NCI-H1436 treated with DMSO at 0.1 percent for 48 hours (cell line): ENCODE measurements around the gene STARD13.

Experiments used
- DNase-seq: peaks from one replicate; lab custom pipeline; 2025; lab: John Stamatoyannopoulos, UW

The STARD13 gene

GRCh38 chr13:33090755-33091414 is 194.7 kb downstream of the STARD13 start:
- DNase-seq, result no peak

DNA sequence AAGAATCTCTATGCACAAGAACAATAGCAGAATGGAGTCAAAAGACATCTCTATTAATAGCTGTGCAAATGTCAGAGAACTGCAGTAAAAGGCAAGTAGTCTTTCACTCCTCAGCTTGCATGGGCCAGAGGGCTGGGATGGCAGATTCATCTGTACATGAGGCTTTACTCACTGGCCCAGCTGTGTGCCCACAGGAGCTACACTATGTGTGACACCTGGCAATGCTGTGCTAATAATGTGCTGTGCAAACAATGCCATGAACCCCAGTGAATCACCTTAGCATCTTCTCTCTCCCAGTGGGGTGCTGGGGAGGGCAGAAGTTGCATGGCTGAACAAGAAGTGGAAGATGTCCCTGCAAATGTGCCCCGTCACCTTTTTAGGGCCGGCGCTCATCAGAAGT is 196.2 kb downstream of the STARD13 start:
- no peak for DNase-seq

DNA sequence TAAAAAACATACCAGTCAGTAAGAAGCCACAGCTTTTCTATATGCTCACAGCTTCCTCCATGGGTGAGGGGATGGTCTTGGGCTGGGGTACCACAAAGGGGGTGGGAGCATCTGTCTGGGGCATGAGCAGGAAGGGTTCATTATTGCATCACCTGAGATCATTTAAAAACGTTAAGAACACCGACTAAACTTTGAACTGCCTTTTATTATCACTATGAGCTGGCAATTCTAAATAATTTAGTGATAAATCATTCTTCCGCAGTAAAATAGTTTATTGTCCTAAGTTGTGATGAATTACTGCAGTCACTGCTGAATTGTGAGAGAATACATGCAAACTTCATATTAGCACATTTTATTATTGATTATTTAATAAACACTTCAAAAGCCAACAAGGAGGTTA is 197.8 kb downstream of the STARD13 start:
- DNase-seq, result no peak

- DNase-seq, result no peak
Measured at GRCh38 chr13:33087091-33087490, 198.5 kb downstream of the STARD13 start.

- DNase-seq, result no peak
Measured at GRCh38 chr13:33083054-33083453, 202.5 kb downstream of the STARD13 start.

DNA sequence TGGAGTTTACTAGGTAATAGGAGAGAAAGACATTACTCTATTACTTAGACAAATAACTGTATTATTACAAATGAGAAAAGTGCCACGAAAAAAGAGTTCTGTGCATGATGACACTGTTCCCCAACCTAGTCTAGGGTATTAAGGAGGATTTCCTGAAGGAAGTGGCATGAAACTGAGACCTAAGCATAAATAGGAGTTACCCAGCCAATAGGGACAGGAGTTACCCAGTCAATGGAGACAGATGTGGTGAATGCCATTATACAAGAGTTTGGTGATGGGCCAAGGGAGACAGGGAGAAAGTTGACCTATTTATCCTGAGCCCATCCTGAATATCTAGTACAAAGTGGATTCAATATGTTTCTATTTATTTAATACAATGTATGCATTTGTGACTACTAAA is 203.9 kb downstream of the STARD13 start:
- DNase-seq, result no peak

- DNase-seq, result no peak
Measured at GRCh38 chr13:33080972-33081590, 204.5 kb downstream of the STARD13 start.

DNA sequence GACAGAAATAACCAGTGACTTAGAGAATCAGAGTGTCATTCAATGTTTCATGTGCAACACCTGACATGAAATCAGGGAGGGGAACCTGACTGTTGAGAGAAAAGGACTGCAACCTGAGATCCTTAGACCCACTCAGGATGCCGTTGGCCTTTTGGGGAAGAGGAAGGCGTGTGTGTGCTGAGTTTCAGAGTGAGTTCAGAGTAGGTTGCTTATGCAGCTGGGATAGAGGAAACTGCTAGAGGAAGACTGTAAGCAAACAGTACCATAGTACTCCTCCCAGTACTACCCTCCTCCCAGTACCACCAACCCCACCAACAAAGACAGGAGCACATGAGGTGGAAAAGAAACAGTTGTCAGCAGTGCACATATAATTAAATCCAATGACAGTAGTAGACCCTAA is 205.6 kb downstream of the STARD13 start:
- no peak for DNase-seq

DNA sequence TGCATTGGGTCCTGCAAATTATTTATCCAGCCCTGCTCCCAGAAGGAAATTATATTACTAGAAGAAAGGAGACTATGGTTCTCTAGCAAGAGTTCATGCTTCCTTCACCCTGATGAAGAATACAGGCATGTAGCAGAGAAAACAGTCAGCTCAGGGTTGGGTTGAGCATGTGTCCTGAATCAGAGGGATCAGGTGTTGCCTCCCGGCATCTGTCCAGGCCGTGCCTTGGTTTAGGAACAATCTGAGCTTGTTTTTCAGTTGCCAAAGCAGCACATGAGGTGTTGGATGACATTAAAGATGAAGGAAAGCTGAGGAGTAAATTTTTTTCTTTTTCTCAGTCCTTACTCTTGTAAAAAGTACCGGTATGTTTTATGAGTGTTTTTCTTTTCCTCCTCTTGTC is 207.3 kb downstream of the STARD13 start:
- DNase-seq, result no peak

DNA sequence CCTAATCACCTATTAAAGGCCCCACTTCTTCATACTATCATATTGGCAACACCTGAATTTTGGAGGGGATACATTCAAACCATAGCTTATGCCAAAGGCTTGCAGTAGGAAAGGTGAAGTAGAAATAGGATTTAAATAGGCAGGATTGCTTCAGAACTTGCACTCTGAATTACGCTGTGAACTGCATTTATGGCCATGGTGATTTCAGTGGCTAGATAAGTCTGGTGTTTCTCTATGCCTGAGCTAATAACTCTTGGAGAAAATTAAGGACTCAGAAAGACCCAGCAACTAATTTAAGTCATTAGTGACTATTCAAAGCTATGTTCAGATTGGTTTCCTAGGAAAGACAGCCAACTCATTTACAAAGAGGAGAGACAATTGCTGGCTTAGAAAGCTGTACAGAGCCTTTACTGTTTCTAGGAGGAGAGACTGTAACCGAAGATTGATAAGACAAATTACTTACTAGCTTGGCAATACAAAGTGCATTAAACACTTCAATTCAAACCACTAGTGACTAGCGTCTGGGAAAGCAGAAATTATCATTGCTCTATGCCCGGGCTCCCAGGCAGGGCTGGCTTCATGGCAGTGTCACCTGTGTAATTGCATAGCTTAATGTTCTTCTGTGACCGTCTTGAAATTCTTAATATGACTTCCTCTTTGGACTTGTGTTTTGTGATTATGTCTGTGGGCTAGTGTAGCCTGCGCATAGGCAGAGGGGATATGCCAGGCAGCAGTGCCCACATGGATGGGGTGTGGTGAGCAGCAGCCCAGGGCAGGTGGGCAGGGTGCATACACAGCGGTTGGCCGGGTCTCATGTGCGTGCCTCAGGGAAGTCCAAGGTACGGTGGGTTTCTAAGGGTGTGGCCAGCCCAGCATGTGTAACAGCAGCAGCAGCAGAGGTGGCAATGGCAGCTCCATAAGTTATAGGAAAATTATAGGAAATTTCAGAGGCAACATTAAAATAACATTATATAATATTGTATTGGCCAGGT is 209.3 kb downstream of the STARD13 start:
- no peak for DNase-seq

DNA sequence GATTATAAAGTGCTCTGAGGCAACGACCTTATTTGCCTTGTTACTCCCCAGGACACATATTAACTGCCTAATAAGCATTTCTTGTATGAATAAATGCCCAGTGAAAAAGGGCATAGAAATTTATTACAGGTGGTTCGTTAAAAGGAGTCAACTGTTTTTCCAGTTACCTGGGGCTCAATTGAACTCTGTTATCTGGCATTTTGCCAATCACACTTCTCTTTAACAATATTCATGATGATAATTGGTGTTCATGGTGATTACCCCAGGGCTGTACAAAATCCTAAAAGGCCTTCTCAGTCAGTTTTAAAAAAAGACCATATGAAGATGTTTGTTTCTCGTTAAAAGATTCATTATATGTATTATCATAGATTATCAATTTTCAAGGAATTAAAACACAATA is 212.2 kb downstream of the STARD13 start:
- DNase-seq, result no peak

GRCh38 chr13:33072759-33073158 is 212.8 kb downstream of the STARD13 start:
- no peak for DNase-seq

- no peak for DNase-seq
Measured at GRCh38 chr13:33072282-33072681, 213.3 kb downstream of the STARD13 start.

DNA sequence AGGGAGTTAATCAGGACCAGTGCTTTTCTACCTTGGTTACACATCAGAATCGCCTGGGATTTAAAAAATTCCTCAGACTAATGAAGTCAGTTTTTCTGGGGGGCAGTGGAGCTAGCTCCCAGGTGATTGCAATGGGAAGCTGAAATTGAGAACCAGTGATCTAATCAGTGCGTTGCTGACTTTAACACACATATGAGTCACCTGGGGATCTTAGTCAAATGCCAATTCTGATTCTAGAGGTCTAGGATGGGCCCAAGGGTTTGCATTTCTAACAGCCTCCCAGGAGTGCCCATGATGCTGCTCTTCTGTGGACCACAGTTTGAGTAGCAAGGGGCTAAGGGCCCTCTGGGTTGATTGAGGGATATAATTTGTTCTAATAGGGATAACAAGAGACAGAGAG is 214.8 kb downstream of the STARD13 start:
- no peak for DNase-seq

DNA sequence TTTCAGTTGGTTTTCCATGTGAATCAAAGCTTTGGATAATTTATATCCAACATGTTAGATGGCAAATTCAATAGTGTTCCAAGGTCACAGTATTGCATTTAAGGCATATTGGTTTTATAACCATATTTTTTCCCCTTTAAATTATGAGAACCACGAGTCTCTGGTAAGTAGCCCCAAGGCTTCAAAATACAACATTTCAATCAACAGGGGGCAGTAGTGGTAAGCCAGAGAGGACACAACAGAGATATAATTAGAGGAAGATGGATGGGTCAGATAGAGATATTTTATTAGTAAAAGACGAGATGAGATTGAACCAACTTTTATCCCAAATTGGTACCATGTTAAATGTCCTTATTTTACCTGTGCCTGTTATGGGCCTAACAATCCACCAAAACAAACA is 216.2 kb downstream of the STARD13 start:
- DNase-seq, result no peak

DNA sequence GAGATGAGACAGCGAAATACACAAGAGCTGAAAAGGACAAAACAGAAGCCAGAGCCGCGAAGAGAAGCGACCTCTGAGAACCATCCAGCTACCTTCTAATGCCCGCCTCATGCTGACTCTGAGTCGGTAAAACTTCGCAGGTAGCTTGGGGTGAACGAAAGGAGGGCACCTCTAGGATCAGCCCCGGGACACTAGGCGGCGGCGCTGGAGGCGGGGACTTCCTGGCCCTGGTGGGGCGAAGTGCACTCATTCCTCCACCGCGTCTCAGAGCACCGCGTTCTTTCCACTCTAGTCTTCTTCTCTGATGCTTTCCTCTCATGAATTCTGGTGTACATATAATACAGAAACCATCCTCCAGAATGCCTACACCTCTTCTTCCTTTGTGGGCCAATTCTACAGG is 219.2 kb downstream of the STARD13 start:
- DNase-seq, result no peak

DNA sequence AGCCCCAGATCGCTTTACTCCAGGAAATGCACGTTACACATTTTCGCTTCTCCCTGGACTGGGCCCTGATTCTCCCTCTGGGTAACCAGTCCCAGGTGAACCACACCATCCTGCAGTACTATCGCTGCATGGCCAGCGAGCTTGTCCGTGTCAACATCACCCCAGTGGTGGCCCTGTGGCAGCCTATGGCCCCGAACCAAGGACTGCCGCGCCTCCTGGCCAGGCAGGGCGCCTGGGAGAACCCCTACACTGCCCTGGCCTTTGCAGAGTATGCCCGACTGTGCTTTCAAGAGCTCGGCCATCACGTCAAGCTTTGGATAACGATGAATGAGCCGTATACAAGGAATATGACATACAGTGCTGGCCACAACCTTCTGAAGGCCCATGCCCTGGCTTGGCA is 224.7 kb downstream of the STARD13 start:
- no peak for DNase-seq

GRCh38 chr13:33058776-33059327 is 226.7 kb downstream of the STARD13 start:
- no peak for DNase-seq

DNA sequence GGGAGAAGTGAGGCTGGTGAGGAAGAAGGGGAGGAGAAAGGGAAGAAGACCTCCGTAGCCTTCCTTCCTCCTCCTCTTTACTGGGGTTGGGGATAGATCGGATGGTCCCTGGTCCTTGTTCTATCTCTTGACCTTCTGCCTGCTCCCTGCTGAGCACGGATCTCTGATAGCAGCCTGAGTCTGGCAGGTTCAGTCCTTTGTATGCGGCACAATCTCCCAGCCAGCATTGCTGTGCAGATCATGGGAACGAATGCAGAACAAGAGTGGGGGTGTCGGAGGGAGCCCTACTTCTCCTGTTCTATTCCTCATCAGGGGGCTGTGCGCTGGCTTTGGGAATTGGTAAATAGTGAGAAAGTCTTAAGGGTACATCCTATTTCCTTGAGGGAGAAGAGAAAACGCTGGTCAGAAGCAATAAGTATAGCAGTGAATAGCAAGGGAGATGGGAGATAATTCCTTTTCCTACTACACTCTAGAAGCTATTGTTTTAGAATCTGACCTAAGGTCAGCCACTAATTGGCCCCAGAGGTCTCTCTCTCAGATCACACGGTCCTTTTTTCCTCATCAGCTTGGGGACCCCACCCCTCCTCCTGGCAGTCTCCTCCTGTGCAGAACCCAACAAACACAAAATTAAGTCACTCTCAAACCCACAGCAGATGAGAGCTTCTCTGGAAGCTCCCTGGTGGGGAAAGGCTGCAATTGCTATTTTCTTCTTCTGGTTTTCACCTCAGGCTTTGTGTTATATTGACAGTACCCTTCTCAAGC is 228.4 kb downstream of the STARD13 start:
- DNase-seq, result no peak

DNA sequence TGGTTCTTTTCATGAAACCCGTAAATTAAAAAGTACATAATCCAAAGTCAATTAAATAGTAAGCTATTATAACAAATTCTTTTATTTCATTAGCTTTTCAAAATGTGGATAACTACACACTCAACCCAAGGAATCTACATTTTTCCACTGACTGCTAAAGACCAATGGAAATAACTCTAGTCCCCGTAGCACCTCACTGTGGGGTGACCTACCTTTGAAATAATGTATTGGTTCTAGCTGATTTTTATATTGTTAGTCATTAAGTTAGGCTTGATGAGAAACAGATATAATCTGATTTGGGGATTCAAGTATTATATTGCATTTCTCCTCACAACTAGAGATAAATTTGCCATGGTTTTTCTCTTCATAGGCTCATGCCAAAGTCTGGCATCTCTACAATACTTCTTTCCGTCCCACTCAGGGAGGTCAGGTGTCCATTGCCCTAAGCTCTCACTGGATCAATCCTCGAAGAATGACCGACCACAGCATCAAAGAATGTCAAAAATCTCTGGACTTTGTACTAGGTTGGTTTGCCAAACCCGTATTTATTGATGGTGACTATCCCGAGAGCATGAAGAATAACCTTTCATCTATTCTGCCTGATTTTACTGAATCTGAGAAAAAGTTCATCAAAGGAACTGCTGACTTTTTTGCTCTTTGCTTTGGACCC is 232.0 kb downstream of the STARD13 start:
- DNase-seq, result no peak
